ENCODE data around the gene TMC1. TPM values are rescaled to one million over a fixed set of nuclear protein-coding genes. Genes with fewer than 3 reads are reported as not detected.
A peak's percentile ranks its signal among the peaks of the same experiment; 100 is the strongest.
"Not testable (repeated sequence)": the region's sequence is repeated elsewhere in the genome, so short reads cannot be mapped to it uniquely, and the experiment has no call there.

The TMC1 gene
- total RNA-seq, 1 donor from 2014 or later: 0.69 TPM

GRCh38 chr9:72526901-72527800 lies 5.7 kb downstream of the TMC1 start:
- DNase-seq: peak; percentile 79

- DNase-seq: no peak
Measured at GRCh38 chr9:72527801-72528195, 6.4 kb downstream of the TMC1 start.

GRCh38 chr9:72529531-72529930 lies 8.1 kb downstream of the TMC1 start:
- DNase-seq: no peak

GRCh38 chr9:72533322-72533721 lies 11.9 kb downstream of the TMC1 start:
- no peak for DNase-seq

GRCh38 chr9:72534931-72535330 lies 13.5 kb downstream of the TMC1 start:
- DNase-seq: no peak

- DNase-seq: no peak
Measured at GRCh38 chr9:72537011-72537545, 15.7 kb downstream of the TMC1 start.

GRCh38 chr9:72537671-72538070 lies 16.3 kb downstream of the TMC1 start:
- no peak for DNase-seq

GRCh38 chr9:72538921-72539702 lies 17.7 kb downstream of the TMC1 start:
- no peak for DNase-seq

GRCh38 chr9:72539824-72540347 lies 18.5 kb downstream of the TMC1 start:
- no peak for DNase-seq

- DNase-seq: no peak
Measured at GRCh38 chr9:72540348-72540873, 19.0 kb downstream of the TMC1 start.

- not testable (repeated sequence) for DNase-seq
Measured at GRCh38 chr9:72542537-72542833, 21.1 kb downstream of the TMC1 start.

- no peak for DNase-seq
Measured at GRCh38 chr9:72542917-72543316, 21.5 kb downstream of the TMC1 start.

- DNase-seq: no peak
Measured at GRCh38 chr9:72551306-72551705, 29.9 kb downstream of the TMC1 start.

- no peak for DNase-seq
Measured at GRCh38 chr9:72552356-72552755, 30.9 kb downstream of the TMC1 start.

GRCh38 chr9:72554221-72554641 lies 32.8 kb downstream of the TMC1 start:
- DNase-seq: no peak

- DNase-seq: no peak
Measured at GRCh38 chr9:72557549-72557948, 36.1 kb downstream of the TMC1 start.

- DNase-seq: no peak
Measured at GRCh38 chr9:72560086-72560485, 38.7 kb downstream of the TMC1 start.

GRCh38 chr9:72563806-72564205 lies 42.4 kb downstream of the TMC1 start:
- no peak for DNase-seq

- no peak for DNase-seq
Measured at GRCh38 chr9:72564479-72565281, 43.3 kb downstream of the TMC1 start.

GRCh38 chr9:72565535-72565934 lies 44.1 kb downstream of the TMC1 start:
- DNase-seq: no peak

- DNase-seq: no peak
Measured at GRCh38 chr9:72574156-72574810, 52.9 kb downstream of the TMC1 start.
